H1 (cell line): ENCODE results near the gene AKR1D1. TPM values are rescaled to one million over a fixed set of nuclear protein-coding genes. Genes with fewer than 3 reads are reported as not detected.
"Not testable (repeated sequence)": the region's sequence is repeated elsewhere in the genome, so short reads cannot be mapped to it uniquely, and the experiment has no call there.

ENCODE experiments used
- CTCF ChIA-PET: fragments of 300-600 bp; sonication (Branson Sonifier 250); formaldehyde crosslinking; loops from one replicate; lab custom pipeline; 2021; ENCODE audit not compliant: partially characterized antibody; lab: Charles Lee
- POLR2A ChIA-PET: fragments of 300-600 bp; sonication (Branson Sonifier 250); formaldehyde crosslinking; loops from one replicate; lab custom pipeline; 2021; ENCODE audit warnings: inconsistent platforms; ENCODE audit not compliant: partially characterized antibody; lab: Charles Lee
- DNase-seq, 2 experiments: peaks; one replicate each; pipeline versions ENCODE4 v3.0.0 to v3.0.0-alpha.2; 2010 to 2022; ENCODE audit warnings: low spot score in 2 of 2, low read depth in 1 of 2, mixed read lengths in 1 of 2
- FAIRE-seq: peaks from 2 replicates; lab custom pipeline; 2011; peaks lifted over from hg19 to GRCh38; lab: Jason Lieb, UNC
- H2AFZ ChIP-seq: 2 replicates; pipeline ENCODE4 v1.8.1; 2012; ENCODE audit warnings: low read length, inconsistent platforms
- H2AK5ac ChIP-seq: 2 replicates; pipeline ENCODE4 v1.6.1; 2013; ENCODE audit warnings: low read depth, low read length
- H2BK120ac ChIP-seq: replicated peaks from 2 replicates; pipeline ENCODE3; 2013; ENCODE audit warnings: low read depth, low read length, inconsistent platforms
- H2BK12ac ChIP-seq: 2 replicates; pipeline ENCODE4 v1.6.1; 2013; ENCODE audit warnings: low read depth, low read length
- H2BK15ac ChIP-seq: 2 replicates; pipeline ENCODE4 v1.6.1; 2013; ENCODE audit warnings: low read length
- H2BK20ac ChIP-seq: 2 replicates; pipeline ENCODE4 v1.6.1; 2013; ENCODE audit warnings: low read length
- H2BK5ac ChIP-seq: 2 replicates; pipeline ENCODE4 v1.6.1; 2013; ENCODE audit warnings: low read depth, low read length
- H3K14ac ChIP-seq: 2 replicates; pipeline ENCODE4 v1.6.1; 2013; ENCODE audit warnings: inconsistent platforms; ENCODE audit not compliant: insufficient read length
- H3K18ac ChIP-seq: 2 replicates; pipeline ENCODE4 v1.6.1; 2013; ENCODE audit warnings: low read length; ENCODE audit errors: extremely low read depth
- H3K23ac ChIP-seq: 2 replicates; pipeline ENCODE4 v1.6.1; 2013; ENCODE audit warnings: inconsistent platforms; ENCODE audit not compliant: insufficient read length
- H3K23me2 ChIP-seq: 2 replicates; pipeline ENCODE4 v1.6.1; 2013; ENCODE audit warnings: low read depth, low read length
- H3K27ac ChIP-seq: 2 replicates; pipeline ENCODE4 v1.6.1; 2011; ENCODE audit warnings: low read depth, low read length, inconsistent platforms
- H3K27me3 ChIP-seq, 4 experiments: replicated peaks in 1 of 4; 1 replicate in 1 of 4; 2 replicates in 3 of 4; pipeline versions ENCODE4 v1.6.1 to v1.8.1; 2011 to 2013; ENCODE audit warnings: low read length in 3 of 4, mild to moderate bottlenecking in 3 of 4, inconsistent platforms in 2 of 4, mixed read lengths in 2 of 4, moderate library complexity in 1 of 4; ENCODE audit not compliant: control insufficient read depth in 3 of 4, insufficient read depth in 3 of 4; ENCODE audit errors: extremely low read depth in 1 of 4
- H3K36me3 ChIP-seq, 4 experiments: 2 replicates each; pipeline versions ENCODE4 v1.6.1 to v1.8.1; 2011 to 2013; ENCODE audit warnings: mild to moderate bottlenecking in 4 of 4, low read length in 3 of 4, moderate library complexity in 2 of 4, control low read depth in 1 of 4, inconsistent platforms in 1 of 4; ENCODE audit not compliant: insufficient read depth in 4 of 4, control insufficient read depth in 2 of 4
- H3K4ac ChIP-seq: replicated peaks from 2 replicates; pipeline ENCODE3; 2013; ENCODE audit warnings: low read length, low read depth, mixed read lengths, inconsistent platforms; ENCODE audit not compliant: insufficient read length
- H3K4me1 ChIP-seq, 4 experiments: replicated peaks in 1 of 4; 1 replicate in 1 of 4; 2 replicates in 3 of 4; pipeline versions ENCODE4 v1.6.1 to v1.8.1; 2011 to 2013; ENCODE audit warnings: low read length in 3 of 4, inconsistent platforms in 2 of 4, mixed read lengths in 1 of 4; ENCODE audit not compliant: insufficient read depth in 4 of 4, control insufficient read depth in 3 of 4
- H3K4me2 ChIP-seq, 2 experiments: 2 replicates each; pipeline versions ENCODE4 v1.6.1 to v1.8.1; 2011 to 2013; ENCODE audit warnings: low read depth in 2 of 2, low read length in 2 of 2, control low read depth in 1 of 2, inconsistent platforms in 1 of 2, mild to moderate bottlenecking in 1 of 2; ENCODE audit not compliant: insufficient read depth in 1 of 2
- H3K4me3 ChIP-seq, 4 experiments: fragments of 200-600, 300-600 bp in 1 of 4; sonication (generic), shearing (Covaris generic), sonication (Bioruptor Twin) in 1 of 4; 2 replicates each; pipeline versions ENCODE4 v1.5.1 to v1.8.1; 2011 to 2016; ENCODE audit warnings: low read length in 4 of 4, low read depth in 3 of 4, control low read depth in 2 of 4, inconsistent platforms in 2 of 4, mild to moderate bottlenecking in 2 of 4, mixed read lengths in 1 of 4, moderate library complexity in 1 of 4; ENCODE audit not compliant: insufficient read depth in 2 of 4; ENCODE audit errors: extremely low read depth in 1 of 4
- H3K56ac ChIP-seq: replicated peaks from 2 replicates; pipeline ENCODE3; 2013; ENCODE audit warnings: low read depth, mild to moderate bottlenecking, mixed read lengths, low read length, inconsistent platforms; ENCODE audit not compliant: insufficient read length
- H3K79me1 ChIP-seq: 2 replicates; pipeline ENCODE4 v1.6.1; 2013; ENCODE audit warnings: low read depth, low read length, control low read depth
- H3K79me2 ChIP-seq, 2 experiments: 2 replicates each; pipeline versions ENCODE4 v1.6.1 to v1.8.1; 2012 to 2013; ENCODE audit warnings: low read length in 2 of 2, mild to moderate bottlenecking in 2 of 2, inconsistent platforms in 1 of 2; ENCODE audit not compliant: insufficient read depth in 2 of 2, control insufficient read depth in 1 of 2
- H3K9ac ChIP-seq, 4 experiments: replicated peaks in 1 of 4; 1 replicate in 1 of 4; 2 replicates in 3 of 4; pipeline versions ENCODE4 v1.6.1 to v1.8.1; 2011 to 2013; ENCODE audit warnings: low read depth in 3 of 4, low read length in 3 of 4, control low read depth in 2 of 4, mild to moderate bottlenecking in 2 of 4, moderate library complexity in 2 of 4, inconsistent platforms in 1 of 4; ENCODE audit errors: extremely low read depth in 1 of 4
- H3K9me3 ChIP-seq, 2 experiments: 2 replicates each; pipeline versions ENCODE4 v1.6.1 to v1.8.1; 2012 to 2013; ENCODE audit warnings: mild to moderate bottlenecking in 2 of 2, moderate library complexity in 2 of 2, control low read depth in 1 of 2, inconsistent platforms in 1 of 2, low read depth in 1 of 2, low read length in 1 of 2, mixed read lengths in 1 of 2; ENCODE audit not compliant: insufficient read depth in 2 of 2
- H4K20me1 ChIP-seq, 2 experiments: replicated peaks in 1 of 2; 2 replicates each; pipeline versions ENCODE3 to v1.8.1; 2011 to 2013; ENCODE audit warnings: inconsistent platforms in 2 of 2, low read length in 2 of 2, mild to moderate bottlenecking in 1 of 2; ENCODE audit not compliant: insufficient read depth in 2 of 2, control insufficient read depth in 1 of 2
- H4K5ac ChIP-seq: 2 replicates; pipeline ENCODE4 v1.6.1; 2013; ENCODE audit warnings: low read length, low read depth, mixed read lengths, inconsistent platforms; ENCODE audit not compliant: insufficient read length
- H4K8ac ChIP-seq: 2 replicates; pipeline ENCODE4 v1.8.0; 2013; ENCODE audit warnings: mild to moderate bottlenecking, moderate library complexity, low read length, inconsistent platforms; ENCODE audit not compliant: insufficient read depth; ENCODE audit errors: extremely low read depth
- H4K91ac ChIP-seq: replicated peaks from 2 replicates; pipeline ENCODE3; 2013; ENCODE audit warnings: low read length, mixed read lengths, inconsistent platforms; ENCODE audit not compliant: insufficient read length
- E2F6 ChIP-seq: IDR thresholded peaks from 2 replicates; pipeline ENCODE4 v1.6.1; 2012; ENCODE audit warnings: inconsistent platforms
- EP300 ChIP-seq, 2 experiments: IDR thresholded peaks; 1 replicate in 1 of 2; 2 replicates in 1 of 2; pipeline ENCODE4 v1.6.1; 2011 to 2012; ENCODE audit warnings: low read depth in 2 of 2, low read length in 2 of 2, mild to moderate bottlenecking in 2 of 2, borderline replicate concordance in 1 of 2, inconsistent platforms in 1 of 2, moderate library complexity in 1 of 2
- PHF8 ChIP-seq: fragments of 200-600 bp; sonication (generic); conservative IDR thresholded peaks from 2 replicates; pipeline ENCODE4 v1.7.1; 2012; ENCODE audit warnings: low read depth, mild to moderate bottlenecking, inconsistent platforms, low read length, moderate library complexity
- POLR2AphosphoS5 ChIP-seq: IDR thresholded peaks from 2 replicates; pipeline ENCODE4 v1.6.1; 2011; ENCODE audit warnings: low read depth, low read length
- RBBP5 ChIP-seq: IDR thresholded peaks from 2 replicates; pipeline ENCODE4 v1.7.1; 2012; ENCODE audit warnings: low read depth, mild to moderate bottlenecking, inconsistent platforms, low read length, moderate library complexity, borderline replicate concordance
- SUZ12 ChIP-seq: fragments of 200-600 bp; sonication (generic); IDR thresholded peaks from 2 replicates; pipeline ENCODE4 v1.6.1; 2012; ENCODE audit warnings: mild to moderate bottlenecking, inconsistent platforms, low read length, moderate library complexity, mixed read lengths
- WGBS, 2 experiments: shearing (Covaris generic) in 1 of 2; methylation state at CpG; one replicate each; pipeline versions ENCODE4 v1.1.6 to v1.1.7; 2013 to 2015; ENCODE audit warnings: low lambda C conversion rate in 2 of 2, mixed read lengths in 2 of 2, inconsistent platforms in 1 of 2, low coverage in 1 of 2, missing lambda C conversion rate in 1 of 2; ENCODE audit not compliant: insufficient replicate concordance in 2 of 2, insufficient coverage in 1 of 2, insufficient read length in 1 of 2; ENCODE audit errors: extremely low coverage in 1 of 2, missing lambda C conversion rate in 1 of 2; 5-methylcytosine and 5-hydroxymethylcytosine counted together
- polyA plus RNA-seq, 7 experiments: library from polyadenylated mRNA; depleted of rRNA in 3 of 7; stranded (reverse) in 5 of 7; unstranded in 2 of 7; fragments of >200 nt in 5 of 7; fragments of 200-250 nt in 2 of 7; gene quantifications; 1 replicate in 5 of 7; 2 replicates in 1 of 7; 4 replicates in 1 of 7; pipeline versions ENCODE4 v1.2.1 to v1.2.3, GENCODE V29; 2011 to 2013; ENCODE audit warnings: missing spikeins in 2 of 7, mixed read lengths in 2 of 7
- total RNA-seq: library from RNA; stranded (reverse); fragmentation: NEBNext Ultra II Directional; extraction: Animal tissue kit (Norgen Biotek cat#: 25700); gene quantifications from 2 replicates; pipeline ENCODE4 v1.2.1, GENCODE V29; 2021

Gene AKR1D1
- total and polyA plus RNA-seq, 2 of the 8 experiments (the other 6 are each of a cell fraction or from before 2014, with no cell fraction given) = not detected

GRCh38 chr7:138049505-138050116, 26.6 kb upstream of the AKR1D1 start (continued):
- TF ChIP-seq EP300 (IDR thresholded peaks at IDR 0.05; ENCODE audit: borderline replicate concordance in 1 of 2, low read depth in 2 of 2, low read length in 2 of 2) (no peak), POLR2AphosphoS5 (no peak), SUZ12 (no peak), E2F6 (no peak), RBBP5 (no peak), PHF8 (no peak)

- H4K5ac ChIP-seq, H3K27me3 ChIP-seq, DNase-seq, H3K36me3 ChIP-seq, H2AK5ac ChIP-seq, H3K4me1 ChIP-seq, H3K79me1 ChIP-seq, H3K9ac ChIP-seq, H3K4ac ChIP-seq, H3K56ac ChIP-seq, H4K8ac ChIP-seq, POLR2A ChIA-PET, FAIRE-seq, H3K23me2 ChIP-seq, CTCF ChIA-PET, H3K9me3 ChIP-seq, H3K18ac ChIP-seq, H4K20me1 ChIP-seq, H2BK20ac ChIP-seq, H2BK12ac ChIP-seq, H3K23ac ChIP-seq, H2BK5ac ChIP-seq, H3K79me2 ChIP-seq, H2BK120ac ChIP-seq, H2AFZ ChIP-seq, H3K14ac ChIP-seq, H2BK15ac ChIP-seq, H3K27ac ChIP-seq, H3K4me3 ChIP-seq, H3K4me2 ChIP-seq, H4K91ac ChIP-seq: not testable (repeated sequence)
- WGBS, 2 experiments = 92% methylated on average over 7 of the region's 7 CpGs; no CpG with 5 or more reads in 1 of the 2 experiments
Measured at GRCh38 chr7:138051712-138052247, 24.5 kb upstream of the AKR1D1 start.
